ENCODE results near the gene TBC1D14. TPM values are rescaled to one million over a fixed set of nuclear protein-coding genes. Genes with fewer than 3 reads are reported as not detected.

The TBC1D14 gene
- total RNA-seq, 2 donors from 2014 or later = 43.2 to 46.6 TPM

GRCh38 chr4:6960628-6961412 lies 51.2 kb downstream of the TBC1D14 start:
- intact Hi-C loops (cut with DNase I) = no loop called here
- Histone ChIP-seq H3K27ac (no peak overlapping the region), H3K9ac (ENCODE audit: low read depth in 2 of 2, low read length in 2 of 2) (no peak overlapping the region), H3K4me1 (peaks cover 6% of the 10 kb centered on the region), H3K27me3 (no peaks in the 10 kb centered on the region), H3K9me3 (no peaks in the 10 kb centered on the region), H3K4me3 (no peak overlapping the region), H3K36me3 (no peaks in the 10 kb centered on the region)
- TF ChIP-seq CTCF (IDR thresholded peaks at IDR 0.05) = no peak
- no peak for DNase-seq

- H3K4me1 ChIP-seq = peaks cover 6% of the 10 kb centered on the region
- TF ChIP-seq CTCF (IDR thresholded peaks at IDR 0.05) = no peak
- H3K9me3 ChIP-seq = no peaks in the 10 kb centered on the region
- no peak overlapping the region for H3K27ac ChIP-seq
- H3K36me3 ChIP-seq = no peaks in the 10 kb centered on the region
- intact Hi-C loops (cut with DNase I) = no loop called here
- DNase-seq = no peak
- H3K9ac ChIP-seq (ENCODE audit: low read depth in 2 of 2, low read length in 2 of 2) = no peak overlapping the region
- H3K4me3 ChIP-seq = no peak overlapping the region
- no peaks in the 10 kb centered on the region for H3K27me3 ChIP-seq
Measured at GRCh38 chr4:6961496-6962210, 52.0 kb downstream of the TBC1D14 start.

- Histone ChIP-seq H3K9ac (ENCODE audit: low read depth in 2 of 2, low read length in 2 of 2) (no peak overlapping the region), H3K4me3 (no peak overlapping the region), H3K27ac (no peak overlapping the region), H3K4me1 (peaks cover 4% of the 10 kb centered on the region), H3K9me3 (no peaks in the 10 kb centered on the region), H3K27me3 (no peaks in the 10 kb centered on the region), H3K36me3 (no peaks in the 10 kb centered on the region)
- intact Hi-C loops (cut with DNase I) = no loop called here
- no peak for TF ChIP-seq CTCF (IDR thresholded peaks at IDR 0.05)
- no peak for DNase-seq
Measured at GRCh38 chr4:6962211-6963041, 52.8 kb downstream of the TBC1D14 start.

GRCh38 chr4:6963139-6963611 lies 53.5 kb downstream of the TBC1D14 start:
- intact Hi-C loops (cut with DNase I) = no loop called here
- TF ChIP-seq CTCF (IDR thresholded peaks at IDR 0.05) = no peak
- no peaks in the 10 kb centered on the region for H3K9me3 ChIP-seq
- no peaks in the 10 kb centered on the region for H3K27me3 ChIP-seq
- peaks cover 4% of the 10 kb centered on the region for H3K4me1 ChIP-seq
- H3K4me3 ChIP-seq = no peak overlapping the region
- no peak overlapping the region for H3K27ac ChIP-seq
- H3K36me3 ChIP-seq = no peaks in the 10 kb centered on the region
- no peak overlapping the region for H3K9ac ChIP-seq (ENCODE audit: low read depth in 2 of 2, low read length in 2 of 2)
- no peak for DNase-seq

- Histone ChIP-seq H3K27ac (no peak overlapping the region), H3K4me1 (peaks cover 4% of the 10 kb centered on the region)
- intact Hi-C loops (cut with DNase I) = no loop called here
Measured at GRCh38 chr4:6964858-6965257, 55.2 kb downstream of the TBC1D14 start.

More at GRCh38 chr4:6964858-6965257, 55.2 kb downstream of the TBC1D14 start:
- DNase-seq = no peak
- Histone ChIP-seq H3K36me3 (no peaks in the 10 kb centered on the region), H3K9me3 (no peaks in the 10 kb centered on the region), H3K9ac (ENCODE audit: low read depth in 2 of 2, low read length in 2 of 2) (no peak overlapping the region), H3K27me3 (no peaks in the 10 kb centered on the region), H3K4me3 (no peak overlapping the region)
- no peak for TF ChIP-seq CTCF (IDR thresholded peaks at IDR 0.05)

Measured in colonic mucosa (tissue), 4 donors.